Globus pallidus (tissue), 1 donor: ENCODE results near the gene AUTS2.

Experiments used
- DNase-seq: peaks from one replicate; pipeline ENCODE4 v3.0.0-alpha.2; 2015; ENCODE audit warnings: low spot score

Gene AUTS2

DNA sequence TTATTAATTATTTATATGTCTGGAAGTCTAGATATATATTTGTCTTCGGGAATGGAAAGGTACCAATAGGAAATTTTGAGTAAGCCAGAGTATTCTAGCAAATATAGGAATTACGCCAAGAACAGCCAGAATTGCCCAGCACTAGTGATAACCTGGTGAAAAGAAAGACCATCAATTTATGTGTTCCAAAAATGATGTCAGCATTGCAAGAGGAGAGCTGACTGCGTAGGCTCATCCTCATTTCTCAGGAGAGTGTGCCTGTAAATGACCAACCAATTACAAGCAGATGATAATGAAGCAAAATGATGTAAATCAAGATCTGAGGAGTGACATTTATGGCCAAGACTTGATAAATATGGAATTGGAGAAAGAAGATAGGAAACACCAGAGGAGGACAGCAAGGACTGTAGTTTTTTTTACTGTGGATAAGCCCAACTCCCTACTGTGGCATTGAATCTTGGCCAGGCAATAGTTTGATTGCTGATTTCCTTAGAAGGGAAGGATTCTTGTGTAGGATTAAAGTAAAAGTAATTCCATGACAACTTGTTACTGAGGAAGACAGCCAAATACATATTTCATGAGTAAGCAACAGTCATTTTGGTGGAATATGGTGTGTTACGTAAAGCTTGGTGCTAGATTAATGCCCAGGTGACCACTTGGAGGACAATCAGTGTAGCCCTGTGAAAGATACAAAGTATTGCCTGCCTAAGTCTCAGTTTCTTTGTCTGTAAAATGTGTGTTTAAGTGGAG is 590.8 kb downstream of the AUTS2 start:
- no peak for DNase-seq

DNA sequence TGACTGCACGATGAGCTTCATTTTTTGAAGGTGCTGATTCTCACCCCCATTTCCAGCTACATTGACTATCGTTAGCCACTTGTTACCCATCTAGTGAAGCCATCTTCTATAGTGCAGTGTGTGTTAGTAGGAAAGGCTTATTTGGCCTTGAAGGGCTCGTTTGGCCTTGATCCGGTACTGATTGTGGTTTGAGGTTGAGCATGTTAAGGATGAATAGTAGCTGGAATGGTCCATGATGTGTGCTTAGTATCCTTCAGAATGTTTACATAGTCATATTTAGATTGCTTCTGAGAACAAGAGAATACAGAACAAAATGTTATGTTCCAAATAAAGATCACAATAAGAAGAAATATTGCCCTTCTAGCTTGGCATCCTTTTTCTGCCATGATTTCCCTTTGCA is 591.5 kb downstream of the AUTS2 start:
- no peak for DNase-seq

DNA sequence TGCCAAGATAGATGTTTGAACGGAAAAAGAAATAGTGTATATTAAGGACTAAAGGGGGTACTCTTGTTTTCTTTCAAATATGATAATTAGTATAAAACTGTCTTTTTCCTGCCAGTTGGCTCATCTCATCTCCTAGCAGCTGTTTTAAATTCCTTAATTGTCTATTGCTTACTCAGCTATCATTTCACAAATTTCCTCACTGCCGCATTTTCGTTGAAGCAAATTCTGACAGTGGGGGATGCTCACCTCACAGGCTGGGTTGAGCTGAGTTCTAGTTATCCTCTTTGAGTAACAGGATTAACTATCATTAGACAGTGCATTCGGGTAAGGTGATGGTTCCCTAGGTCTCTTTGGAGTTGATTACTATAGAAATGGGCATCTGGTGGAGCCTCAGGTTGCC is 592.0 kb downstream of the AUTS2 start:
- DNase-seq, result no peak

DNA sequence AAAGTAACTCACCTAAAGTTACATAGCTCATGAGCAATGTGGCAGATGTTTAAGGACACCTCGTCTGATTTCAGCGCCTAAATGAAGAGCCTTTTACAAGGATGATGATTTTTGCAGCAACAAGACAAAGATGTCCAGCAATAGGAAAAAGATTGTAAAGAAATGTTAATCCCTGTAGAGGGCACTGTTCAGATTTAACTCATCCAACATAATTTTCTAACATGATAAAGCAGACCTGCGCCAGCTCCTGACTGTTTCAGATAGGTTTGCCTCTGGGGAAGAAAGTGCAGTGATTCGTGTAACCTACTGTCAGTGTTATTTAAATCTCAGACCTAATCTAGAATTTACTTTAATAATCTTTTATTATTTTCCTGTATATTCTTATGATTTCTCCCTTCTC is 595.2 kb downstream of the AUTS2 start:
- no peak for DNase-seq

GRCh38 chr7:70208236-70209063 is 610.2 kb downstream of the AUTS2 start:
- DNase-seq, result no peak

DNA sequence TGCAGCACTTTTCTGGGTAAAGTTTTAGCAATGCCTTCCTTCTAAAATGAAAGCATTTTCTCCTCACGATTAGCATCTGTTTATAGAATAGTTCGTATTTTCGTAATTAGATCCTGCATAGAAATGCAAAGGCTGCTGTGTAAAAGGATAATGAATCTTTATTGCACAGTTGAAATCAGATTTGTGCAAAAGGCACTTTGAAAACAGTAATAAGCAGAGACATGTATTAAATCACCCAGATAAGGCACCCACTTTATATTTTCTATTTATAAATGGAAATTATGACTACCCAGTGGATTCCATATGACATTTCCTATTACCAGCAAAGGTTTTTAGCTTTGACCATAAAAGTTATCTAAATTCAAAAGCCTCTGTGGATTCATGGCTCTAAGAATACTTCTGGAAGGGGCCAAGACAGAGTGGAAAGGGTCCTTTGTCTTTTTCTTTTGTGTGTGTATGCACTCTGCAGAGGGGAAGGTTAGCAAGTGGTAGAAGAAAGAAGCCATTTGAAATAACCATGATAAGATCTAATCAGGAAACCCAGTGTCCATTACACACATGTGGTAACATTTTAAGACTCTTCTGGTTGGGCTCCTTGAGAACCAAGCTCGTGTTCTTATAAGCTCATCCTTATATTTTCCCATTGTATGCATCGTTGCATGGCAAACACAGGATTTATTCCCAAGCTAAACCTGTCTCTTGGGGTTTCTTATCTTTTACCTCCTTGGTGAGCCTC is 612.1 kb downstream of the AUTS2 start:
- DNase-seq, result no peak

GRCh38 chr7:70210936-70211310 is 612.6 kb downstream of the AUTS2 start:
- DNase-seq, result no peak

DNA sequence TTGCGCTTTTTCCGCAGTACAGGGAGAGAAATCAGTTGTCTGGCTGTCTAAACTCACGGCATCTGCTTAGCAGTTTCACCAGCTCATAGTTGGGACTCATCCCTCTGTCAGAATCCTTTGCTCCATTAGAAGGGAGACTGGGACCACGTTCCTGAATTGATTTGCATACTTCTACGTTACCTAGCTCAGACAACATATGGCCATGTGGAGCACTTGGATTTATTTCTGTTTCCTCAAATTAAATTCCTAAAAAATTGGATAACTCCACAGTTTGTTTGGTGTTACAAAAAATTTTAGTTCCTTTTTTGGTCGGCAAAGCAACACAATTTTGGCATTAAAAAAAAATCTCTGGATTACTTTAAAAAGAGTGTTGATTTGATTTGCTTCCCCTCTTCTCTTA is 614.0 kb downstream of the AUTS2 start:
- DNase-seq, result no peak

- no peak for DNase-seq
Measured at GRCh38 chr7:70214071-70214470, 615.8 kb downstream of the AUTS2 start.

GRCh38 chr7:70215491-70215890 is 617.2 kb downstream of the AUTS2 start:
- DNase-seq, result no peak

DNA sequence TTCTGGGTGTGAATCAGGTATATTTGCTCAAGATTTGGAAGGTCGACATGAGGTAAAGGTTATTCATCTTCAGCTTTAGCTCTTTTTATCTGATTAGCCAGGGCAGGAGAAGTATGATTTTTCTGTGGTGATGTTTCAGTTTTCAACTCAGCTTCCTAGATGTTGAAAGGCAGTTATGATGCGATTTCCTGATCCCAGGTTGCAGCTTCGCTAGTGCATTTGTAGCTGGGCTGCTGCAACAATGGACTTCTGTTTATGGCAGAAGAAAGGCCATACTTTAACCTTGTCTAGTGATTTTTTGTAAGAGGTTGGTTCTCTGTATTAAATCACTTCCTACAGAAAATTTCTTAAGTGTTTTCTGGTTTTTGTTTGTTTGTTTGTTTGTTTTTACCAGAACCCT is 619.3 kb downstream of the AUTS2 start:
- DNase-seq, result no peak

DNA sequence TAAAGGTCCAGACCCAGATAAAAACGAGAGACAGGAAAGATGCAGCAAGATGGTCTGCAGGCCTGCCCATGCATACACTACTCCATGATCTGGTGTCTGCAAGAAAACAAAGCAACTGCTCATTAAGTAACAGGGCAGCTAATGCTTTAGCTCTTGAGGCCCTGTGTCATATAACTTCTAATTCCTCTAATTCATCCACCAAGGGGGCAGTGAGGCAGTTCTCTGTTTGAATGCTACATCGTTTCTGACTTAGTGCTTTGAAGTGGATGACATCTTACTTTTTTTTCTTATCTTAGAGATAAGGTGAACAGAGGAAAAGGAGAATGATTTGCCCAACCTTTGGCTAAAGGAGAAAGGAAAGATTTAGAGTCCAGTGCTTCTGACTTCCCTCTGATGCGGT is 619.7 kb downstream of the AUTS2 start:
- DNase-seq, result no peak

DNA sequence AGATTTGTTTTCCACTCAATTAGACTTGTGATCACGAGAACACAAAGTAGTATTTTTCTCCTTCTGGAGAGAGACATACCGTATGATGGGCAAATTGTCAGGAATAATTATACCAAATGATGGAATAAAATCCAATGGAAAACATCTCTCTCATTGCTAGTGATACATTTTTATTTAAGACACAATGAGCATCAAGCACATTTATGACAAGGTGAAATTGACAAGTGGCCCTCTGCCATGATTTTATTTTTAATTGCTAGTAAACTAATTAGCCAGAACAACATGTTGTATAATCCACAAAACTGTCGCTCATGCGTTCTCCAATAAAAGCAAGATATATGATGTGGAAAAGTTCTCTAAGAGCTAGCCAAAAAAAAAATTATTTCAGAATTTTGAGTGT is 620.8 kb downstream of the AUTS2 start:
- no peak for DNase-seq

DNA sequence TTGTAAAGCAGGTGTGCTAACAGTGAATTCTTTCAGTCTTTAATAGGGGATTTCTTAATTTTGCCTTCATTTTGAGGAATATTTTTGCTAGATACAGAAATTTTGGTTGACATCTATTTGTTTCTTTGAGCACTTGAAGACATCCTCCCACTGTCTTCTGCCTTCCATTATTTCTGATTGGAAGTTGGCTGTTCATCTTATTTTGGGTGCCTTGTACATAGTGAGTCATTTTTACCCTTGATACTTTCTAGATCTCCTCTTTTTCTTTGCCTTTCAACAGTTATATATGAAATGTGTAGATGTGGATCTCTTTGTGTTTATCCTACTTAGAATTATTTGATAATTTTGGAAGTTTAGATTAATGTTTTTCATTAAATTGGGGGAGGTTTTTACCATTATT is 631.0 kb downstream of the AUTS2 start:
- no peak for DNase-seq

- no peak for DNase-seq
Measured at GRCh38 chr7:70230761-70231160, 632.5 kb downstream of the AUTS2 start.

- DNase-seq, result no peak
Measured at GRCh38 chr7:70233776-70234175, 635.5 kb downstream of the AUTS2 start.

DNA sequence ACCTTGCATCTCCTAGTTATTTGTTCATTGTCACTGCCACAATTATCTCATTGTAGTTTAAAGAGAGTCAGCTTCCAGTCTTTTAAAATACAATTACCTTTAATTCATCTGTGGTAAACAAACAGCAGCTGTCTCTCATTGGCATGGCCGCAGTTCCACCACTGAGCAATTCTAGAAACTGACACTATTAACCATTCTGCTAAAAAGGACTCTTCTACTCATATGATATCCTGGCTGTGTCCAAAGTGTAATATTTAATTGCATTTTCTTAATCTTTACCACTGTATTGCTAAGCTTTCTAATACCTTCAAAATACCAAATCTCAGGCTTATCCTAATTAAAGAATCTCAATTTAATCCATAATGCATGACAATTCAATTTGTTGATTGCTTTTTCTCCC is 639.0 kb downstream of the AUTS2 start:
- no peak for DNase-seq

DNA sequence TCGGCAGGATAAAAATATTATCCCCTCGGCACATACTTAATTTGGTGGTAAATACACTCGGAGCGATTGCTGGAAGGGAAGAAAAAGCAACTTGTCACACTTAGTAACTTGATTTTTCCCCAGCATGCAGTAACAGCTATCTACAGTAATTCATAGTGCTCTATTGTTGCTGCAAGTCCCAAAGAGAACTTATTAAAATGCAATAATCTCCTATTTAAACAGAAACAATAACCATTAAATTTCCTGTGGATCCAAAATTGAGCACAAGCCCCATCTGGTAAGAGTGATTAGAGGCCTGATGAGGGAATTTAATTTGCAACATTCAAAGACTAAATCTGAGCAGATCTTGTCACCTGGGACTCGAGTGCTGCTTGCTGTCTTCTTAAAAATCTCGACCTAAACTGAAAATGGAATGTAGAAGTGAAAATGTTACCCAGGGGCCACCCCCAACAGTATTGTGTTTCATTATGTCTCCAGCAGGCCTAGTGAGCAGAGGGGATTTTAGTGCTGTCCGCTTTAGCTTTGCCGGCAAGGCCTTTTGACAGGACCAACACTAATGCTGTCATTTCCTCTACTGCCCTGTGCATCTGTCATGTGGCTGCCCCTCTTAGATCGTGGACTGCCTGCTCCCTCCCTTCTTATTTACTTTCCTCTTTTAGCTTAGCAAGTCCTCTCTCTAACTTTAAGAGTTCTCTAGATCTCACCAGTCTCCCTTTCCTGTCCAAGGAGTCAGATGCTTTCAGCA is 639.7 kb downstream of the AUTS2 start:
- no peak for DNase-seq

DNA sequence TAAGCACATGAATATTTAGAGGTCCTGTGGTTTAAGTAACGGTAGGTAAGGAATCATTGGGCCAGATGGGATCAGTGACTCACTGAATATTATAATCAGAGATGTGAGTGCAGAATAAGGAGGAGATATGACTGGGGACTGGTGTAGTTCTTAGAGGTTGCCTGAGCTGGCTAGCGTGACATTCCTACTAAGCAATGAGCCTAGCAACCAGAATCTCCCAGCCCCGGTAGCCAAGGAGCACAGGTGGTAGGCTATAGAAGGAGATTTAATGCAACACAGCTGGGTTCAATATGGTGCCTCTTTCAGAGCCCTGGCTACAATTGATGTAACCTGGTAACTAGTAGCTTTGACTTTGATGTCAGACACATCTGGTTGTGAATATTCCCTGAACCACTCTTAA is 641.6 kb downstream of the AUTS2 start:
- no peak for DNase-seq

DNA sequence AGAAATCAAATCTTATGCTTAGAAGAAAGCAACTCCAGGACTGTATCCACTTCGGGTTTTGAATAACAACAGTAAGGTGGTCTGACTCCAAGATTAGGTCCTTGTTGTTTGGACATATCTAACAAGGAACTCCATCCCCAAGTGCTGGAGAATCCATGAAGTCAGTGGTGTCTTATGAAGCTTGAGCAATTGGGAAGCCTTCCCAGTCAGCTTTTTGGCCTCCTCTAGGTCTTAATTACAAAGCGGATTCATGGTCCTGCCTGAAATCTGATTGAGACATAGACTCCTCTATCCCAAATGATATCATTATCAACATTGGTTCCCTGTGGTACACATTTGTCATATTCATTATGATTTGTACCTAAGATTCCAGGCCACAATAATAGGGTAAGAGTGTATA is 642.6 kb downstream of the AUTS2 start:
- no peak for DNase-seq

DNA sequence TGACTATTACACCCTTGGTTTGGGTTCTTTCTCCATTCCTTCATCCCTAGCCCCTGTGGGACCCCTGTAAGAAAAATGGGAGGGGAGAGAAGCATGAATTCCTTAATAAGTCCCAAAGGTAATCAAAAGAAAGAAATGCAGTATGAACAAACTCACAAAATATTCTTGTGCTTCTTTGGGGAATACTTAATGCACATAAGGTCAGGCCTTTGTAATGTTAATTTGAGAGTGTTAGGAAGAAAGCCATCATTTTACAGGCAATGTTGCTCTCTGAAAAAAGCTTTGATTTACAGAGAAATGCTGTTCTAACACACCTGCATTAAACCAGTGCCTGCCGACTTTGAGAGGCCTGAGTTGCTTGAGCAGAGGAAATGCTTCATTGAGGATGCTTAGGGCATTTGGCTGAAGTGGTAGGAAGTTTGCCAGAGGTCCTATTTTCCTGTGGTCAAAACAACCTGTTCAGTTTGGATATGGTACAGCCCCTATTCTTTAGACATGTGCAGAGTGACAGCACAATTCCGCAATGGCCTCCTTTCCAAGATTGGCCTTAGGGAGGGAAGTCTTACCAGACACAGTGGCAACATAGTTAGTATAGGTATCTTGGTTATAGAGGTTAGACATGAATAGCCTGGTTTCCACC is 643.4 kb downstream of the AUTS2 start:
- DNase-seq, result no peak

DNA sequence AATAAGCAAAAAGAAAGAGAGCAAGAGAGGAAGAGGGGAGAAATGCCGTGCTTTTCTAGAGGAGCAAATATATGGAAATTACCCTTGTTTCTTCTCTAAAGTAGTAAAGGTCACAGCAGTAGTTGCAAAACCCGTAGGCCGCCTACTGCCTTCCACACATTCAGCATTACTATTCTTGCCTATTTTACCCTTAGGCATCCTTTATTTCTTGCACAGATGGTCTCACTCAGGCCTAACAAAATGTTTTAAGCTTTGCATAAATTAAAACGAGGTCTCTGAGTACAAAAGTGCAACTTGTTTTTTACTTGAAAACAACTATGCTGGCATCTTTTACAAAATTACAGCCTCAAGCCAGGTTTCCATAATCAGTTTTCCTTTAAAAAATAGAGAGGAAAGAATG is 644.6 kb downstream of the AUTS2 start:
- DNase-seq, result no peak
